Fibroblast of the conjunctiva (primary cell): ENCODE measurements around the gene GRPEL1.

Experiments
- DNase-seq: peaks from one replicate; pipeline ENCODE4 v3.0.0-alpha.2; 2010; ENCODE audit warnings: low read depth

GRPEL1 gene

GRCh38 chr4:7044137-7044930, 23.5 kb downstream of the GRPEL1 start:
- DNase-seq, result no peak

GRCh38 chr4:7043284-7044136, 24.4 kb downstream of the GRPEL1 start, which contains the start of gene TADA2B:
TADA2B (plus strand) TSS chr4:7043372; CDS start chr4:7043580, 208 bp downstream.
- DNase-seq, result no peak

GRCh38 chr4:7042503-7043283, 25.2 kb downstream of the GRPEL1 start:
- peak; percentile 96 for DNase-seq

- DNase-seq, result no peak
Measured at GRCh38 chr4:7041801-7042502, 25.9 kb downstream of the GRPEL1 start.

- no peak for DNase-seq
Measured at GRCh38 chr4:7041246-7041645, 26.6 kb downstream of the GRPEL1 start.

- no peak for DNase-seq
Measured at GRCh38 chr4:7040765-7041164, 27.1 kb downstream of the GRPEL1 start.

GRCh38 chr4:7037425-7037824, 30.4 kb downstream of the GRPEL1 start:
- no peak for DNase-seq

- no peak for DNase-seq
Measured at GRCh38 chr4:7034262-7035081, 33.4 kb downstream of the GRPEL1 start.

GRCh38 chr4:7032596-7032995, 35.3 kb downstream of the GRPEL1 start:
- DNase-seq, result no peak

GRCh38 chr4:7031558-7032449, 36.1 kb downstream of the GRPEL1 start:
- no peak for DNase-seq

GRCh38 chr4:7030856-7031255, 37.0 kb downstream of the GRPEL1 start:
- no peak for DNase-seq

- DNase-seq, result no peak
Measured at GRCh38 chr4:7029921-7030320, 37.9 kb downstream of the GRPEL1 start.

- DNase-seq, result no peak
Measured at GRCh38 chr4:7029212-7029611, 38.7 kb downstream of the GRPEL1 start.

- DNase-seq, result no peak
Measured at GRCh38 chr4:7027913-7028312, 40.0 kb downstream of the GRPEL1 start.

- no peak for DNase-seq
Measured at GRCh38 chr4:7027284-7027683, 40.6 kb downstream of the GRPEL1 start.

- no peak for DNase-seq
Measured at GRCh38 chr4:7026107-7026506, 41.8 kb downstream of the GRPEL1 start.

GRCh38 chr4:7025040-7025602, 42.7 kb downstream of the GRPEL1 start:
- DNase-seq, result no peak

GRCh38 chr4:7024336-7024890, 43.5 kb downstream of the GRPEL1 start:
- no peak for DNase-seq

GRCh38 chr4:7023901-7024300, 44.0 kb downstream of the GRPEL1 start:
- DNase-seq, result no peak
